ENCODE results near the gene G6PC3. TPM values are rescaled to one million over a fixed set of nuclear protein-coding genes. Genes with fewer than 3 reads are reported as not detected.

Gene G6PC3
- total and polyA plus RNA-seq, 10 of the 15 experiments (the other 5 are each of a cell fraction or from before 2014, with no cell fraction given) = 13.0 to 93.7 (median 43.0) TPM

DNA sequence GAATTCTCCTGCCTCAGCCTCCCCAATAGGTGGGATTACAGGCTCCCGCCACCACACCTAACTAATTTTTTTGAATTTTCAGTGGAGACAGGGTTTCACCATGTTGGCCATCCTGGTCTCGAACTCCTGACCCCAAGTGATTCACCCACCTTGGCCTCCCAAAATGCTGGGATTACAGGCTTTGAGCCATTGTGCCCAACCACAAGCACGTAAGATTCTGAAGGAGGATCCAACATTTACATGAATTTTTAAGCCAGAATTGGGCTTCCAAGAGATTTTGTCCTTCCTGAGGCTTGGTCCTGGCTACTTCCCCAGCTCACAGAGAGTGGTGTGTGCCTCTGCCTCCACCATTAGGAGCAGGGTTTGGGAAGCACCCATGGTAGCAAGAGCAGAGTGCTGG is 11.1 kb downstream of the G6PC3 start:
- in situ Hi-C loops (cut with MboI) (no loop called here), intact Hi-C loops (cut with micrococcal nuclease; ENCODE audit: unreplicated experiment) (no loop called here)
- RAD21 ChIA-PET (ENCODE audit: unreplicated experiment) = no interaction called here
- no peak overlapping the region for H2AFZ ChIP-seq (ENCODE audit: control insufficient read depth, low read depth, low read length)
- no peaks in the 10 kb centered on the region for H3K9me3 ChIP-seq (replicated peaks; ENCODE audit: control insufficient read depth, insufficient read depth, low read length)
- H3K4me3 ChIP-seq = no peak overlapping the region
- no peak for TF ChIP-seq JUNB (IDR thresholded peaks at IDR 0.05)
- TF ChIP-seq ATF7 (IDR thresholded peaks at IDR 0.05; ENCODE audit: low read depth) = no peak
- no peak for TF ChIP-seq NFYB (IDR thresholded peaks at IDR 0.05; ENCODE audit: insufficient read depth, low read depth, low read length)
- TF ChIP-seq, protein P1, sequence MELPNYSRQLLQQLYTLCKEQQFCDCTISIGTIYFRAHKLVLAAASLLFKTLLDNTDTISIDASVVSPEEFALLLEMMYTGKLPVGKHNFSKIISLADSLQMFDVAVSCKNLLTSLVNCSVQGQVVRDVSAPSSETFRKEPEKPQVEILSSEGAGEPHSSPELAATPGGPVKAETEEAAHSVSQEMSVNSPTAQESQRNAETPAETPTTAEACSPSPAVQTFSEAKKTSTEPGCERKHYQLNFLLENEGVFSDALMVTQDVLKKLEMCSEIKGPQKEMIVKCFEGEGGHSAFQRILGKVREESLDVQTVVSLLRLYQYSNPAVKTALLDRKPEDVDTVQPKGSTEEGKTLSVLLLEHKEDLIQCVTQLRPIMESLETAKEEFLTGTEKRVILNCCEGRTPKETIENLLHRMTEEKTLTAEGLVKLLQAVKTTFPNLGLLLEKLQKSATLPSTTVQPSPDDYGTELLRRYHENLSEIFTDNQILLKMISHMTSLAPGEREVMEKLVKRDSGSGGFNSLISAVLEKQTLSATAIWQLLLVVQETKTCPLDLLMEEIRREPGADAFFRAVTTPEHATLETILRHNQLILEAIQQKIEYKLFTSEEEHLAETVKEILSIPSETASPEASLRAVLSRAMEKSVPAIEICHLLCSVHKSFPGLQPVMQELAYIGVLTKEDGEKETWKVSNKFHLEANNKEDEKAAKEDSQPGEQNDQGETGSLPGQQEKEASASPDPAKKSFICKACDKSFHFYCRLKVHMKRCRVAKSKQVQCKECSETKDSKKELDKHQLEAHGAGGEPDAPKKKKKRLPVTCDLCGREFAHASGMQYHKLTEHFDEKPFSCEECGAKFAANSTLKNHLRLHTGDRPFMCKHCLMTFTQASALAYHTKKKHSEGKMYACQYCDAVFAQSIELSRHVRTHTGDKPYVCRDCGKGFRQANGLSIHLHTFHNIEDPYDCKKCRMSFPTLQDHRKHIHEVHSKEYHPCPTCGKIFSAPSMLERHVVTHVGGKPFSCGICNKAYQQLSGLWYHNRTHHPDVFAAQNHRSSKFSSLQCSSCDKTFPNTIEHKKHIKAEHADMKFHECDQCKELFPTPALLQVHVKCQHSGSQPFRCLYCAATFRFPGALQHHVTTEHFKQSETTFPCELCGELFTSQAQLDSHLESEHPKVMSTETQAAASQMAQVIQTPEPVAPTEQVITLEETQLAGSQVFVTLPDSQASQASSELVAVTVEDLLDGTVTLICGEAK (IDR thresholded peaks at IDR 0.05; ENCODE audit: borderline replicate concordance) = no peak
- no peak for TF ChIP-seq NRF1 (conservative IDR thresholded peaks at IDR 0.05; ENCODE audit: low read depth, low read length)
- no peak for TF ChIP-seq BMI1 (IDR thresholded peaks at IDR 0.05; ENCODE audit: borderline replicate concordance)
- DNase-seq (ENCODE audit: low read depth, low spot score) = no peak
- SMC1A ChIA-PET (ENCODE audit: uncharacterized antibody, unreplicated experiment) = no interaction called here
- H3K4me1 ChIP-seq (ENCODE audit: control insufficient read depth, insufficient read depth, low read length) = no peaks in the 10 kb centered on the region
- no peak overlapping the region for H3K4me2 ChIP-seq (ENCODE audit: control insufficient read depth, insufficient read depth)
- H4K20me1 ChIP-seq (ENCODE audit: control insufficient read depth, insufficient read depth) = no peaks in the 10 kb centered on the region; the same call in 1 of the 2 replicates
- peaks cover 17 to 37% of the 10 kb centered on the region in 2 experiments; a peak in 3 of 4 replicates for H3K36me3 ChIP-seq (ENCODE audit: control insufficient read depth in 2 of 2, insufficient read depth in 2 of 2, low read length in 1 of 2)
- CTCF ChIA-PET = interaction anchor here (1.6 kb wide), 1 partner anchor 87 kb away, joined by 4 read pairs; no protein-coding TSS in a partner anchor
- no peaks in the 10 kb centered on the region for H3K79me2 ChIP-seq (ENCODE audit: control insufficient read depth, insufficient read depth, low read length)
- FAIRE-seq = no peak
- no peaks in the 10 kb centered on the region for H3K27me3 ChIP-seq (replicated peaks in 1 of 2; ENCODE audit: control insufficient read depth in 2 of 2, insufficient read depth in 2 of 2, low read length in 1 of 2)
- POLR2A ChIA-PET = interaction anchor here (0.5 kb wide), 1 partner anchor 944 kb away, joined by 3 read pairs; no protein-coding TSS in a partner anchor
- 100% methylated on average over 3 of the region's 3 CpGs for WGBS (ENCODE audit: insufficient coverage, insufficient replicate concordance, low lambda C conversion rate, missing lambda C conversion rate)
- H3K9ac ChIP-seq (ENCODE audit: control insufficient read depth, insufficient read depth, low read length) = no peak overlapping the region
- no TSS peak for BruUV-seq (replicated peaks)
- no peak overlapping the region for H3K27ac ChIP-seq (ENCODE audit: control insufficient read depth, insufficient read depth)
- ATAC-seq = no peak
